Spleen (tissue), 11 donors: ENCODE results near the gene ZNF638. TPM values are rescaled to one million over a fixed set of nuclear protein-coding genes. Genes with fewer than 3 reads are reported as not detected.
A peak's percentile ranks its signal among the peaks of the same experiment; 100 is the strongest.

Experiments used
- DNase-seq: peaks from one replicate; pipeline ENCODE4 v3.0.0-alpha.2; 2020
- H3K27ac ChIP-seq, 8 donors: fragments of 200-600 bp; sonication (generic) in 7 of 8; 1 replicate in 4 of 8; 2 replicates in 4 of 8; pipeline versions ENCODE4 v1.5.0 to v1.8.0; 2016 to 2021; ENCODE audit warnings: inconsistent platforms in 4 of 8, mild to moderate bottlenecking in 4 of 8, moderate library complexity in 1 of 8
- H3K27me3 ChIP-seq, 7 donors: fragments of 200-600 bp; sonication (generic) in 6 of 7; replicated peaks in 1 of 7; 1 replicate in 4 of 7; 2 replicates in 3 of 7; pipeline versions ENCODE4 v1.5.0 to v1.8.0; 2016 to 2021; ENCODE audit warnings: inconsistent platforms in 3 of 7, mild to moderate bottlenecking in 1 of 7
- H3K36me3 ChIP-seq, 6 donors: fragments of 200-600 bp; sonication (generic) in 5 of 6; 1 replicate in 4 of 6; 2 replicates in 2 of 6; pipeline versions ENCODE4 v1.5.0 to v1.8.0; 2016 to 2021; ENCODE audit warnings: inconsistent platforms in 2 of 6
- H3K4me1 ChIP-seq, 6 donors: fragments of 200-600 bp; sonication (generic) in 5 of 6; 1 replicate in 3 of 6; 2 replicates in 3 of 6; pipeline versions ENCODE4 v1.5.0 to v1.8.0; 2016 to 2021; ENCODE audit warnings: inconsistent platforms in 3 of 6
- H3K4me3 ChIP-seq, 8 donors: fragments of 200-600 bp; sonication (generic) in 7 of 8; 1 replicate in 4 of 8; 2 replicates in 4 of 8; pipeline versions ENCODE4 v1.5.0 to v1.8.0; 2016 to 2021; ENCODE audit warnings: inconsistent platforms in 4 of 8, mild to moderate bottlenecking in 4 of 8, moderate library complexity in 2 of 8
- H3K9me3 ChIP-seq, 8 donors: fragments of 200-600 bp; sonication (generic) in 7 of 8; 1 replicate in 4 of 8; 2 replicates in 4 of 8; pipeline versions ENCODE4 v1.5.0 to v1.8.0; 2016 to 2021; ENCODE audit warnings: inconsistent platforms in 4 of 8
- POLR2A ChIP-seq, 3 donors: fragments of 450-650 bp; IDR thresholded peaks; one replicate each; pipeline ENCODE4 v1.5.1; 2017; ENCODE audit warnings: antibody characterized with exemption in 3 of 3, mild to moderate bottlenecking in 1 of 3
- POLR2AphosphoS5 ChIP-seq, 3 donors: sonication (generic); formaldehyde crosslinking; IDR thresholded peaks; one replicate each; pipeline ENCODE4 v1.5.1; 2017; ENCODE audit warnings: antibody characterized with exemption in 3 of 3
- WGBS, 5 donors: extraction: QIAGEN DNeasy Blood & Tissue Kit in 3 of 5; methylation state at CpG; one replicate each; pipeline versions ENCODE4 v1.1.5 to v1.1.7; 2013 to 2018; 5-methylcytosine and 5-hydroxymethylcytosine counted together
- intact Hi-C: fragments of 100-400 bp; cut with DNase I; formaldehyde crosslinking; loops from one replicate; pipeline ENCODE4 v1.15.0; 2023; ENCODE audit warnings: low total_unique reads
- polyA plus RNA-seq, 3 donors: library from polyadenylated mRNA; stranded (reverse); fragments of 200-250 nt; gene quantifications; one replicate each; pipeline ENCODE4 v1.2.1, GENCODE V29; 2013
- total RNA-seq, 7 donors: library from RNA; depleted of rRNA in 3 of 7; stranded (reverse); fragments of >200 nt in 3 of 7; fragmentation: NEBNext Ultra II Directional in 4 of 7; extraction: Animal tissue kit (Norgen Biotek cat#: 25700) in 4 of 7; gene quantifications; one replicate each; pipeline versions ENCODE4 v1.1.0 to v1.2.1, GENCODE V29; 2016 to 2021
- TF ChIP-seq, protein P1 (sequence below), 11 experiments: fragments of 200-600 bp in 7 of 11; fragments of 450-650 bp in 4 of 11; sonication (generic) in 4 of 11; IDR thresholded peaks in 8 of 11; conservative IDR thresholded peaks in 3 of 11; 1 replicate in 7 of 11; 2 replicates in 4 of 11; pipeline versions ENCODE4 v1.4.0 to v1.8.0; 2016 to 2021; ENCODE audit warnings: antibody characterized with exemption in 11 of 11, inconsistent platforms in 4 of 11, mild to moderate bottlenecking in 1 of 11
- donor health status: healthy with polysubstance abuse.
- donor health status: DM: no; HTN: no; CAD: no; lungs with moderate emphysema.
- donor health status: DM: no; HTN: no; CAD: no.
- donor health status: Bipolar disorder and iron deficiency.
- donor health status: healthy.
- donor health status: DM: no; HTN: no; CAD: no.
- donor health status: DM: yes; HTN: yes; CAD: no.

Gene ZNF638
- total and polyA plus RNA-seq, 10 donors = 80.7 to 310 (median 158) TPM

GRCh38 chr2:71336384-71336783, 4.8 kb downstream of the ZNF638 start:
- WGBS, 5 donors = 82 to 85% (median 83%) methylated on average over 2 of the region's 2 CpGs
- intact Hi-C loops = no loop called here
- H3K27ac ChIP-seq = peak overlapping the region in 1 of 8 donors; percentile 41
- H3K36me3 ChIP-seq = peaks cover 0 to 7% (median 0%) of the 10 kb centered on the region in 6 donors
- H3K4me1 ChIP-seq = peaks cover 58 to 92% (median 85%) of the 10 kb centered on the region in 6 donors
- H3K27me3 ChIP-seq = no peaks in the 10 kb centered on the region
- no peak for TF ChIP-seq POLR2AphosphoS5 (IDR thresholded peaks at IDR 0.05)
- TF ChIP-seq, protein P1, sequence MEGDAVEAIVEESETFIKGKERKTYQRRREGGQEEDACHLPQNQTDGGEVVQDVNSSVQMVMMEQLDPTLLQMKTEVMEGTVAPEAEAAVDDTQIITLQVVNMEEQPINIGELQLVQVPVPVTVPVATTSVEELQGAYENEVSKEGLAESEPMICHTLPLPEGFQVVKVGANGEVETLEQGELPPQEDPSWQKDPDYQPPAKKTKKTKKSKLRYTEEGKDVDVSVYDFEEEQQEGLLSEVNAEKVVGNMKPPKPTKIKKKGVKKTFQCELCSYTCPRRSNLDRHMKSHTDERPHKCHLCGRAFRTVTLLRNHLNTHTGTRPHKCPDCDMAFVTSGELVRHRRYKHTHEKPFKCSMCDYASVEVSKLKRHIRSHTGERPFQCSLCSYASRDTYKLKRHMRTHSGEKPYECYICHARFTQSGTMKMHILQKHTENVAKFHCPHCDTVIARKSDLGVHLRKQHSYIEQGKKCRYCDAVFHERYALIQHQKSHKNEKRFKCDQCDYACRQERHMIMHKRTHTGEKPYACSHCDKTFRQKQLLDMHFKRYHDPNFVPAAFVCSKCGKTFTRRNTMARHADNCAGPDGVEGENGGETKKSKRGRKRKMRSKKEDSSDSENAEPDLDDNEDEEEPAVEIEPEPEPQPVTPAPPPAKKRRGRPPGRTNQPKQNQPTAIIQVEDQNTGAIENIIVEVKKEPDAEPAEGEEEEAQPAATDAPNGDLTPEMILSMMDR (IDR thresholded peaks at IDR 0.05 in 8 of 11, conservative IDR thresholded peaks at IDR 0.05 in 3 of 11) = no peak
- TF ChIP-seq POLR2A (IDR thresholded peaks at IDR 0.05) = no peak
- DNase-seq = no peak
- no peak overlapping the region for H3K4me3 ChIP-seq
- H3K9me3 ChIP-seq = no peaks in the 10 kb centered on the region

- intact Hi-C loops = no loop called here
- Histone ChIP-seq H3K27me3 (no peaks in the 10 kb centered on the region), H3K9me3 (no peaks in the 10 kb centered on the region), H3K4me1 (peaks cover 58 to 95% (median 85%) of the 10 kb centered on the region in 6 donors), H3K4me3 (no peak overlapping the region), H3K27ac (peak overlapping the region in 1 of 8 donors; percentile 41), H3K36me3 (peaks cover 0 to 11% (median 0%) of the 10 kb centered on the region in 6 donors)
- no peak for TF ChIP-seq POLR2AphosphoS5 (IDR thresholded peaks at IDR 0.05)
- TF ChIP-seq, protein P1 (IDR thresholded peaks at IDR 0.05 in 8 of 11, conservative IDR thresholded peaks at IDR 0.05 in 3 of 11) = no peak
- no peak for TF ChIP-seq POLR2A (IDR thresholded peaks at IDR 0.05)
- no peak for DNase-seq
Measured at GRCh38 chr2:71336802-71337201, 5.2 kb downstream of the ZNF638 start.

- TF ChIP-seq, protein P1 (IDR thresholded peaks at IDR 0.05 in 8 of 11, conservative IDR thresholded peaks at IDR 0.05 in 3 of 11) = no peak
- TF ChIP-seq POLR2A (IDR thresholded peaks at IDR 0.05) (no peak), POLR2AphosphoS5 (IDR thresholded peaks at IDR 0.05) (no peak)
- Histone ChIP-seq H3K9me3 (no peaks in the 10 kb centered on the region), H3K36me3 (peaks cover 0 to 18% (median 0%) of the 10 kb centered on the region in 6 donors), H3K4me3 (no peak overlapping the region), H3K27ac (no peak overlapping the region), H3K27me3 (no peaks in the 10 kb centered on the region), H3K4me1 (peaks cover 58 to 99% (median 81%) of the 10 kb centered on the region in 6 donors)
- 43 to 71% (median 50%) methylated on average over 2 of the region's 2 CpGs for WGBS, 5 donors
- DNase-seq = no peak
- intact Hi-C loops = no loop called here
Measured at GRCh38 chr2:71337776-71338175, 6.2 kb downstream of the ZNF638 start.

DNA sequence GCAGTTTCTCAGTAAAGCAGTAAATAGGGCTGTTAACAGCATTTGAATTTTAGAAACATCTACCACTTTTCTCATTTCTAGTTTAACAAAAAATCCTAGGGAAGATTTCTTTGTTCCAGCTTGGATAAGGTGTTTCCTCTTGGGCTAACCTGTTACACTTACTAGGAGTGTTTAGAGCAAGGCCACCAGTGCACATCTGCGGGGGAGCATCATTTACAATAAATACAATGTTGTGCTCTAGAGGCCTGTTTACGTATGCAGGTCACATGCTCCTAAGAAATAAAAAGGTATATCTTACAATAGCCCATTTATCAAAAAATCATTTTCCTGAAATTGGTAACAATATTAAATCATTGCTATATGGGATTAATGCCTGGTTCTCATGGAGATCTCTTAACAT, 8.1 kb downstream of the ZNF638 start:
- intact Hi-C loops = no loop called here
- H3K27ac ChIP-seq = no peak overlapping the region
- H3K9me3 ChIP-seq = no peaks in the 10 kb centered on the region
- WGBS, 5 donors = 84 to 93% (median 89%) methylated on average over 2 of the region's 2 CpGs
- H3K27me3 ChIP-seq = no peaks in the 10 kb centered on the region
- peaks cover 0 to 19% (median 0%) of the 10 kb centered on the region in 6 donors for H3K36me3 ChIP-seq
- no peak for DNase-seq
- peaks cover 40 to 94% (median 62%) of the 10 kb centered on the region in 6 donors for H3K4me1 ChIP-seq
- no peak overlapping the region for H3K4me3 ChIP-seq
- TF ChIP-seq, protein P1 (IDR thresholded peaks at IDR 0.05 in 8 of 11, conservative IDR thresholded peaks at IDR 0.05 in 3 of 11) = no peak
- TF ChIP-seq POLR2AphosphoS5 (IDR thresholded peaks at IDR 0.05) (no peak), POLR2A (IDR thresholded peaks at IDR 0.05) (no peak)
